PC-3 (cell line): Measurements from ENCODE around the gene ZNF334.

ENCODE experiments used
- EZH2phosphoT487 ChIP-seq: fragments of 300-600 bp; sonication (generic); IDR thresholded peaks from 2 replicates; pipeline ENCODE4 v1.6.1; 2018; ENCODE audit warnings: mild to moderate bottlenecking, antibody characterized with exemption, low read length, borderline replicate concordance
- TF ChIP-seq, protein P1 (sequence below): fragments of 300-600 bp; sonication (generic); conservative IDR thresholded peaks from 2 replicates; pipeline ENCODE4 v1.5.1; 2017; ENCODE audit warnings: antibody characterized with exemption, low read depth, mild to moderate bottlenecking, low read length

DNA sequence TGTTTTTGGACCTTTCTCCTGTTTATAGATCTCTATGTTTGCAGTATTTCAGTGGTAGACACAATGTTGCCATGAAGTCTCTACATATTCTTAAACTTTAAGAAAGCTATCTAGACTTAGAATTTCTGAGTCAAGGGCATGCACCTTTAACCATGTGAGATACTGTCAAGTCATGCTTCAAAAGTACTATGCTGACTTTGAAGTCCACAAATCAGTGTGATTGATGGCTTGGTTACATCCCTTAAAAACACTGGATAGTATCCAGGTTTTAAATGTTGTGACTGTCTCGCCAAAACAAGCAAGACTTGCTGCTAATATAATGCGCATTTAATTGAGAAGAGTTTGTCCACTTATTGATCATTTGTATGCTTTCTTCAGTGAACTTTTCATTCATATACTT lies 30.5 kb downstream of the ZNF334 start:
- TF ChIP-seq, protein P1, sequence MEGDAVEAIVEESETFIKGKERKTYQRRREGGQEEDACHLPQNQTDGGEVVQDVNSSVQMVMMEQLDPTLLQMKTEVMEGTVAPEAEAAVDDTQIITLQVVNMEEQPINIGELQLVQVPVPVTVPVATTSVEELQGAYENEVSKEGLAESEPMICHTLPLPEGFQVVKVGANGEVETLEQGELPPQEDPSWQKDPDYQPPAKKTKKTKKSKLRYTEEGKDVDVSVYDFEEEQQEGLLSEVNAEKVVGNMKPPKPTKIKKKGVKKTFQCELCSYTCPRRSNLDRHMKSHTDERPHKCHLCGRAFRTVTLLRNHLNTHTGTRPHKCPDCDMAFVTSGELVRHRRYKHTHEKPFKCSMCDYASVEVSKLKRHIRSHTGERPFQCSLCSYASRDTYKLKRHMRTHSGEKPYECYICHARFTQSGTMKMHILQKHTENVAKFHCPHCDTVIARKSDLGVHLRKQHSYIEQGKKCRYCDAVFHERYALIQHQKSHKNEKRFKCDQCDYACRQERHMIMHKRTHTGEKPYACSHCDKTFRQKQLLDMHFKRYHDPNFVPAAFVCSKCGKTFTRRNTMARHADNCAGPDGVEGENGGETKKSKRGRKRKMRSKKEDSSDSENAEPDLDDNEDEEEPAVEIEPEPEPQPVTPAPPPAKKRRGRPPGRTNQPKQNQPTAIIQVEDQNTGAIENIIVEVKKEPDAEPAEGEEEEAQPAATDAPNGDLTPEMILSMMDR: no peak
- no peak for TF ChIP-seq EZH2phosphoT487
